NCI-H345 treated with DMSO at 0.1 percent for 48 hours (cell line): ENCODE measurements around the gene APC.

Source experiments
- DNase-seq: peaks from one replicate; lab custom pipeline; 2025; ENCODE audit not compliant: unreplicated experiment; lab: John Stamatoyannopoulos, UW

APC gene

GRCh38 chr5:112776301-112776856 lies 38.7 kb downstream of the APC start:
- no peak for DNase-seq

GRCh38 chr5:112779531-112779930 lies 41.8 kb downstream of the APC start:
- DNase-seq, result no peak

DNA sequence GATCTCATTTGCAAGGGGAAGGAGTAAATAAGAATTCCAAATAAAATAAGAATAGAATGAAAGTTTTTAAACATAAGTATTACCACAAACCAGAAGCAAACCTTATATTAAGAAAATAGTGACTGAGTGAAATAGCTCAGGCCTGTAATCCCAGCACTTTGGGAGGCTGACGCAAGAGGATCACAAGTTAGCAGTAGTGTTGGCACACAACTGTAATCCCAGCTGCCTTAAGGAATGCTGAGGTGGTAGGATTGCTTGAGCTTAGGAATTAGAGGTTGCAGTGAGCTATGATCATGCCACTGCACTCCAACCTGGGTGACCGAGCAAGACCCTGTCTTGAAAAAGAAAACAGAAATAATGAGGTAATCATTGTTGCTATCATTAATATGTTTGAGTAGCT lies 47.0 kb downstream of the APC start:
- no peak for DNase-seq

GRCh38 chr5:112787261-112787660 lies 49.6 kb downstream of the APC start:
- DNase-seq, result no peak

GRCh38 chr5:112787896-112788295 lies 50.2 kb downstream of the APC start:
- no peak for DNase-seq

- DNase-seq, result no peak
Observed at GRCh38 chr5:112793201-112793600, 55.5 kb downstream of the APC start.

DNA sequence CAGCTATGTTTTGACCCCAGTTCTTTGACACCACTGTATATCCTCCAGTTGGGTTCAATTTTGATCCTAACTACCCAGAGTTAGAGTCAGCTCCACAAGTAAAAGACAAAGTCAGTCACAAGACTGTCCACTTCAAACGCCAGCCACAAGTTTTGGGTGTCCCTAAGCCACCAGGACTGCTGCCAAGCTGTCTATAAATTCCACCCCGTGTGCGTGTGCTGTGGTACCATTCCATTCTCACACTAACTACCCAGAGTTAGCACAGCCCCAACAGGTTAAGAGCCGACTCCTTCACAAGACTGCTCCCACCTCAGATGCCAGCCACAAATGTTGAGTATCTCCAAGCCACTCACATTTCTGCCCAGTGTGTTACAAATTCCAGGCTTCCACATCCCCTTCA lies 56.7 kb downstream of the APC start:
- DNase-seq, result no peak

- DNase-seq, result no peak
Observed at GRCh38 chr5:112795342-112795741, 57.7 kb downstream of the APC start.

GRCh38 chr5:112795944-112796678 lies 58.4 kb downstream of the APC start:
- no peak for DNase-seq

- DNase-seq, result no peak
Observed at GRCh38 chr5:112799661-112800060, 62.0 kb downstream of the APC start.

DNA sequence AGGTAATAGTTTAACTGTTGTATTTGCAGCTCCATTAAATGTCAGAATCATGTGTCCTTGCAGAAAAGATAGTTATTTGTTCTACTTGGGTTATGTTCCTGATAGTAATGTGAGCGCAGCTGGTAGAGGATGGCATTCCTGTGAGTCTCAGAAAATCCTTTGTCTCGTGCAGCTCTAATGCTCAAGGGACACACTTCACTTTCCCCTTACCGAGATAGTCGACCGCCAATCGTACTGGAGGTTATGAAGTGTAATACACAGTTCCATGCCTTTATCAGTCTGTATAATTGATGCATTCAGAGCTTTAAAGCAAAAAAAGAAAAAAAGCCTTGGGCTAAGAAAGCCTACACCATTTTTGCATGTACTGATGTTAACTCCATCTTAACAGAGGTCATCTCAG lies 63.2 kb downstream of the APC start:
- DNase-seq, result no peak

DNA sequence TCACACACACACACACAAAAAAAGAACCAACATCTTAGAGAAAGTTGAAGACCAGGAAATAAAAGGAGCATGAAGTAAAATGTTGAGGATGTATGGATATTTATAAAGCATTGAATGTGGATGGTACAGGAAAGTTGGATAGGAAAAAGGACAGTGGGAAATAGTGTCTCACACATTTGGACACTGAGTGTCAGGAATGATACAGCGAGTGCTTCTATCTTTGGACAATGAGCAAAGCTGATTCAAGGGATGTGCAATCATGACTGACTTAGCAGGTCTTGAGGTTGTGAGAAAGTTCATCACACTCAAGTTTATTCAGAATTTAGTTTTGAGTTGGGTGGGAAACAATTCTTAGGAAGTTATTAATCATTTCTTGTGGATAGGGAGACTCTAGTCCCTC lies 73.3 kb downstream of the APC start:
- DNase-seq, result no peak

DNA sequence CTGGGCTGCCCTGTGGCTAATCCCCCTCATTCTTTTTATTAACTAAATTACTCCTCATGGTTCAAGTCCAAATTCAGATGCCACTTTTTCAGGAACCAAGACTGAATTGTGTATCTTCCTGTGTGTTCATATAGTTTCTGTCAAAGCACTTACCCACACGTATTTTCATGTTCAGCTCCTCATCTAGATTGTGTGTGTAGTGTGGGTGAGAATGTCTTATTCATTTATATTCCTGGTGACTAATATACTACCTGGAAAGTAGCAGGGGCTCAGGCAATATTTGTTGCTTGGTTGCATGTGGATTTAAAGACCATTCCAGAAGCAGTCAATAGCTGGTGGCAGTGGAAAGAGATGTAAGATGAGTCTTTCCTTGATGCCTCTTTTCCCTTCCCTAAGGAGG lies 74.9 kb downstream of the APC start:
- DNase-seq, result no peak

- DNase-seq, result no peak
Observed at GRCh38 chr5:112820246-112820645, 82.6 kb downstream of the APC start.

GRCh38 chr5:112822456-112822855 lies 84.8 kb downstream of the APC start:
- no peak for DNase-seq

- no peak for DNase-seq
Observed at GRCh38 chr5:112823181-112823580, 85.5 kb downstream of the APC start.

DNA sequence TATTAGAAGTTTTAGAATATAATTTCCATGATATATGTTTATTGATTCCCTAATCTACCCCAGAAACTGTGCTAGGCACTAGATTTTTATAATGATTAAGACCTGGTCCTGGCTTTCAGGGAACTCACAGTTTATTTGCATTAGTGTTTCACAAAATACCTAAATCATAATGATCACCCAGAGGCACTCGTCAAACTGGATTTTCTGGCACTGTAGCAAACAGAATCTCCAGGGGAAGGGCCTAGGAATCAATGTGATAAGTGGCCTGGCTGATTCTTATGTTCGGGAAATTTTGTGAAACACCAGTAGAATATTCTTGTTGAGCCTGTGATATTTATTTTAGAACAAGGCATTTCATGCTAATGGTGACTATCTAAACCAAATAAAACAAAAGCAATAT lies 86.0 kb downstream of the APC start:
- no peak for DNase-seq

GRCh38 chr5:112824197-112824596 lies 86.5 kb downstream of the APC start:
- no peak for DNase-seq

DNA sequence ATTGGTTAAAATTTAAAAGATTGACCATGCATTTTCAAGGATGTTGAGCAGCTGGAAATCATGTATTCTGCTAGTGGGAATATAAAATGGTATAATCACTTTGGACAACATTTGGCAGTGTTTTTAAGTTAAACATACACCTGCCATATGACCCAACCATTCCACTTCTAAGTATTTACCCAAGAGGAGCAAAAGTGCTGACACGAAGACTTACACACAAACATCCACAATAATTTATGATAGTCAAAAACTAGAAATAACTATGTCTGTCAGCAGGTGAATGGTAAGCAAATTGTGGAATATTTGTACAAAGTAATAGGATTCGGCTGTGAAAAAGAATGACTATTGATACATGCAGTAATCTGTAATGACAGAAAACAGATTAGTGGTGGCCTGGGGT lies 92.7 kb downstream of the APC start:
- DNase-seq, result no peak

GRCh38 chr5:112833971-112834370 lies 96.3 kb downstream of the APC start:
- no peak for DNase-seq

DNA sequence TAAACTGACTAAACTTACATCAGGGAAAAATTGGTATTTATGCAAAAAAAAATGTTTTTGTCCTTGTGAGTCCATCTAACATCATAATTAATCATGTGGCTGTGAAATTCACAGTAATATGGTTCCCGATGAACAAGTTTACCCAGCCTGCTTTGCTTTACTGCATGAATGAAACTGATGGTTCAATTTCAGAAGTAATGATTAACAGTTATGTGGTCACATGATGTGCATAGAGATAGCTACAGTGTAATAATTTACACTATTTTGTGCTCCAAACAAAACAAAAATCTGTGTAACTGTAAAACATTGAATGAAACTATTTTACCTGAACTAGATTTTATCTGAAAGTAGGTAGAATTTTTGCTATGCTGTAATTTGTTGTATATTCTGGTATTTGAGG lies 106.8 kb downstream of the APC start:
- DNase-seq, result no peak

DNA sequence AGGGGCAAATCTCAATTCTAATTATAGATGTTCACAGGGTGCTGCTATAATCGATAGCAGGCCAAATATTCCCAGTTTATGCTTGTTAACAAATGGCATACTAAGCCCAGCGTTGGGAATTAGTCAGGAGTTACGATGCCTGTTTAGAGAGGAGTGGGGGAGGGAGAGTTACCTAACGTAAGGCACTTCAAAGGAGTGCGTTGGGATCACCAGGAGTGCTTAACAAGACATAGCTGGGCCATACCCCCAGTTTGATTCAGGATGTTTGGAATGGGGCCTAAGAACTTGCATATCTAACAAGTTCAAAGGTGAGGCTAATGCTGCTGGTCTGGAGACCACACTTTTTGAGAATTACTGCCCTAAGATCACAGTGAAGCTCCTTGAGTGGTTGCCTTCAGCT lies 108.9 kb downstream of the APC start:
- DNase-seq, result no peak

DNA sequence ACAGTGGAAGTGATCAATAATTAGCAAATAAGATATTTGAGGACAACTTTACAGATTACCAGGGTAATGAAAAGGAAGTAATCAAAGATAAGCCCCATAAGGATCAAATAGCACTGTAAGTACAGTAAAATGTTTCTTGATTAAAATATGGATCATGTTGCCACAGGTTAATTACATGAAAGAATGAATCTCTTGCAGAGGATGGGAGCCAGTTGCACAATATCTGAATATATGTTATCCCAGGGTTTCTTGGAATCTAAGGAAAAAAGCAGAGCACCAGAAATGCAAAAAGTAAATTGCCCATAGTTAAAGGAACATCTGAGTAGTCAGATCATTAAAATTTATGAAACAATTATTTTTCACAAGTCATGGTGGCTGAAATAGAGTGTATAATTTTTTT lies 109.6 kb downstream of the APC start:
- no peak for DNase-seq
